ENCODE data around the gene MRPL46. TPM values are rescaled to one million over a fixed set of nuclear protein-coding genes. Genes with fewer than 3 reads are reported as not detected.

The MRPL46 gene
- total and polyA plus RNA-seq, 2 of the 13 experiments (the other 11 are each of a cell fraction or from before 2014, with no cell fraction given): 62.9 to 79.2 TPM

GRCh38 chr15:88509964-88510363 lies 42.8 kb upstream of the MRPL46 start (continued):
- TF ChIP-seq ZFP91 (CRISPR knock-in tag; IDR thresholded peaks at IDR 0.05; ENCODE audit: borderline replicate concordance) (no peak), ZNF280B (CRISPR knock-in tag; IDR thresholded peaks at IDR 0.05; ENCODE audit: borderline replicate concordance) (no peak), MAFK (conservative IDR thresholded peaks at IDR 0.05 in 1 of 2, IDR thresholded peaks at IDR 0.05 in 1 of 2; ENCODE audit: low read length in 2 of 2) (no peak), IRF2 (CRISPR knock-in tag; IDR thresholded peaks at IDR 0.05) (no peak), ATM (IDR thresholded peaks at IDR 0.05; ENCODE audit: borderline replicate concordance) (no peak)

- FAIRE-seq (no peak), DNase-seq (ENCODE audit: low spot score) (no peak), ATAC-seq (no peak)
- in situ Hi-C loops (cut with HindIII; ENCODE audit: extremely low pct_ligation_motif_present, low pct_unique_long_range_greater_than_20kb): no loop called here
- BruUV-seq (replicated peaks): no TSS peak
- POLR2A ChIA-PET: no interaction called here
- Histone ChIP-seq H3K27ac (ENCODE audit: extremely low read length, insufficient read depth, low read length) (no peak overlapping the region), H3K9ac (ENCODE audit: insufficient read depth, low read depth, low read length) (no peak overlapping the region), H2AFZ (ENCODE audit: low read length) (no peak overlapping the region), H3K9me3 (ENCODE audit: low read length) (no peaks in the 10 kb centered on the region), H3K4me3 (replicated peaks in 1 of 3; ENCODE audit: insufficient read depth in 1 of 3, low read depth in 2 of 3, low read length in 3 of 3) (no peak overlapping the region), H3K79me2 (ENCODE audit: insufficient read depth, low read length) (no peaks in the 10 kb centered on the region), H3K4me1 (ENCODE audit: insufficient read depth, low read length) (no peaks in the 10 kb centered on the region), H3K27me3 (ENCODE audit: control insufficient read depth in 1 of 2, insufficient read depth in 2 of 2, low read length in 2 of 2) (no peaks in the 10 kb centered on the region), H3K4me2 (ENCODE audit: low read depth, low read length) (no peak overlapping the region), H3K36me3 (replicated peaks in 1 of 2; ENCODE audit: control insufficient read depth in 1 of 2, insufficient read depth in 2 of 2, low read length in 2 of 2) (peaks cover 0 to 6% of the 10 kb centered on the region in 2 experiments; a peak in 2 of 5 replicates), H4K20me1 (ENCODE audit: insufficient read depth, low read length) (no peaks in the 10 kb centered on the region)
- 74% methylated on average over 4 of the region's 4 CpGs for WGBS (ENCODE audit: low lambda C conversion rate)
- intact Hi-C loops (cut with micrococcal nuclease; ENCODE audit: unreplicated experiment): no loop called here
- CTCF ChIA-PET (ENCODE audit: low intra/inter-chr PET ratio, low total read pairs): no interaction called here
- no peak for TF ChIP-seq ZNF33A (CRISPR knock-in tag; IDR thresholded peaks at IDR 0.05; ENCODE audit: borderline replicate concordance)
- TF ChIP-seq RAD21 (CRISPR knock-in tag; IDR thresholded peaks at IDR 0.05): no peak
- TF ChIP-seq ZNF792 (CRISPR knock-in tag; IDR thresholded peaks at IDR 0.05): no peak
- no peak for TF ChIP-seq HDAC1 (CRISPR knock-in tag; IDR thresholded peaks at IDR 0.05)
- no peak for TF ChIP-seq KIAA2018 (CRISPR knock-in tag; IDR thresholded peaks at IDR 0.05; ENCODE audit: borderline replicate concordance)
- TF ChIP-seq MTF1 (CRISPR knock-in tag; IDR thresholded peaks at IDR 0.05): no peak
- TF ChIP-seq ZNF772 (CRISPR knock-in tag; IDR thresholded peaks at IDR 0.05): no peak
- no peak for TF ChIP-seq BRCA1 (CRISPR knock-in tag; IDR thresholded peaks at IDR 0.05)
These were observed 42.1 kb upstream of the MRPL46 start for GRCh38 chr15:88509321-88509720.
